Stomach (tissue), 9 donors: ENCODE measurements around the gene HSF2. TPM values are rescaled to one million over a fixed set of nuclear protein-coding genes. Genes with fewer than 3 reads are reported as not detected.

Experiments
- DNase-seq, 2 donors: peaks; one replicate each; pipeline versions ENCODE4 v3.0.0 to v3.0.0-alpha.2; 2013 to 2019
- H3K27ac ChIP-seq, 5 donors: fragments of 200-600 bp in 4 of 5; sonication (generic) in 4 of 5; one replicate each; pipeline ENCODE4 v1.5.1; 2013 to 2019; ENCODE audit warnings: mild to moderate bottlenecking in 1 of 5, moderate library complexity in 1 of 5
- H3K27me3 ChIP-seq, 3 donors: fragments of 200-600 bp; sonication (generic); one replicate each; pipeline ENCODE4 v1.5.1; 2017 to 2019; ENCODE audit warnings: mixed run types in 1 of 3
- H3K36me3 ChIP-seq, 4 donors: fragments of 200-600 bp; sonication (generic); 1 replicate in 3 of 4; 2 replicates in 1 of 4; pipeline ENCODE4 v1.5.1; 2016 to 2019
- H3K4me1 ChIP-seq, 4 donors: fragments of 200-600 bp; sonication (generic); one replicate each; pipeline ENCODE4 v1.5.1; 2016 to 2019
- H3K4me3 ChIP-seq, 4 donors: fragments of 200-600 bp; sonication (generic) in 3 of 4; one replicate each; pipeline ENCODE4 v1.5.1; 2016 to 2019; ENCODE audit warnings: mild to moderate bottlenecking in 1 of 4
- H3K9me3 ChIP-seq, 4 donors: fragments of 200-600 bp; sonication (generic); one replicate each; pipeline ENCODE4 v1.5.1; 2016 to 2019
- EP300 ChIP-seq: sonication (generic); formaldehyde crosslinking; IDR thresholded peaks from one replicate; pipeline ENCODE4 v1.6.1; 2017; ENCODE audit warnings: antibody characterized with exemption
- POLR2A ChIP-seq, 4 donors: fragments of 450-650 bp; IDR thresholded peaks; one replicate each; pipeline ENCODE4 v1.6.1; 2016; ENCODE audit warnings: antibody characterized with exemption in 4 of 4, control low read depth in 2 of 4, mild to moderate bottlenecking in 1 of 4, moderate library complexity in 1 of 4
- POLR2AphosphoS5 ChIP-seq, 3 donors: sonication (generic); formaldehyde crosslinking; IDR thresholded peaks; one replicate each; pipeline ENCODE4 v1.6.1; 2016; ENCODE audit warnings: antibody characterized with exemption in 3 of 3
- WGBS, 5 donors: extraction: QIAGEN DNeasy Blood & Tissue Kit in 3 of 5; methylation state at CpG; one replicate each; pipeline versions ENCODE4 v1.1.5 to v1.1.7; 2013 to 2018; 5-methylcytosine and 5-hydroxymethylcytosine counted together
- intact Hi-C: fragments of 100-400 bp; cut with DNase I; formaldehyde crosslinking; loops from one replicate; pipeline ENCODE4 v1.15.1; 2023; ENCODE audit warnings: low total_unique reads
- polyA plus RNA-seq, 3 donors: library from polyadenylated mRNA; stranded (reverse); fragments of 200-250 nt; gene quantifications; one replicate each; pipeline ENCODE4 v1.2.3, GENCODE V29; 2013
- total RNA-seq, 5 donors: library from RNA; depleted of rRNA; stranded (reverse); fragments of >200 nt; gene quantifications; one replicate each; pipeline versions ENCODE4 v1.1.0 to v1.2.3, GENCODE V29; 2014 to 2016
- TF ChIP-seq, protein P1 (sequence below), 7 experiments: fragments of 450-650 bp in 4 of 7; fragments of 200-600 bp in 3 of 7; sonication (generic) in 3 of 7; IDR thresholded peaks; one replicate each; pipeline ENCODE4 v1.5.1; 2016 to 2019; ENCODE audit warnings: antibody characterized with exemption in 7 of 7, control low read depth in 2 of 7, mild to moderate bottlenecking in 1 of 7
- donor health status: healthy with polysubstance abuse.
- donor health status: Bipolar disorder and iron deficiency.
- donor health status: healthy.

Gene HSF2
- total and polyA plus RNA-seq, 8 donors: 3.2 to 45.1 (median 11.0) TPM

DNA sequence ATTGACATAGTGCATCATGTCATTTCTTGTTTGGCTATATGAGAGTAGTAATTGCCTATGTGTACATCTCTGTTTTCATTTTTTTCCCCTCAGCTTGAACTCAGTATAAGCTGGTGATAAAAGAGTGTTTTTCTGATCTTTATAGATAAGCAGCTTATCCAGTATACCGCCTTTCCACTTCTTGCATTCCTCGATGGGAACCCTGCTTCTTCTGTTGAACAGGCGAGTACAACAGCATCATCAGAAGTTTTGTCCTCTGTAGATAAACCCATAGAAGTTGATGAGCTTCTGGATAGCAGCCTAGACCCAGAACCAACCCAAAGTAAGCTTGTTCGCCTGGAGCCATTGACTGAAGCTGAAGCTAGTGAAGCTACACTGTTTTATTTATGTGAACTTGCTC, 32.3 kb downstream of the HSF2 start:
- Histone ChIP-seq H3K4me3 (no peak overlapping the region), H3K27me3 (no peaks in the 10 kb centered on the region), H3K9me3 (no peaks in the 10 kb centered on the region), H3K27ac (no peak overlapping the region), H3K36me3 (peaks cover 10 to 70% (median 65%) of the 10 kb centered on the region in 4 donors), H3K4me1 (no peaks in the 10 kb centered on the region)
- DNase-seq: no peak
- intact Hi-C loops: no loop called here
- TF ChIP-seq, protein P1, sequence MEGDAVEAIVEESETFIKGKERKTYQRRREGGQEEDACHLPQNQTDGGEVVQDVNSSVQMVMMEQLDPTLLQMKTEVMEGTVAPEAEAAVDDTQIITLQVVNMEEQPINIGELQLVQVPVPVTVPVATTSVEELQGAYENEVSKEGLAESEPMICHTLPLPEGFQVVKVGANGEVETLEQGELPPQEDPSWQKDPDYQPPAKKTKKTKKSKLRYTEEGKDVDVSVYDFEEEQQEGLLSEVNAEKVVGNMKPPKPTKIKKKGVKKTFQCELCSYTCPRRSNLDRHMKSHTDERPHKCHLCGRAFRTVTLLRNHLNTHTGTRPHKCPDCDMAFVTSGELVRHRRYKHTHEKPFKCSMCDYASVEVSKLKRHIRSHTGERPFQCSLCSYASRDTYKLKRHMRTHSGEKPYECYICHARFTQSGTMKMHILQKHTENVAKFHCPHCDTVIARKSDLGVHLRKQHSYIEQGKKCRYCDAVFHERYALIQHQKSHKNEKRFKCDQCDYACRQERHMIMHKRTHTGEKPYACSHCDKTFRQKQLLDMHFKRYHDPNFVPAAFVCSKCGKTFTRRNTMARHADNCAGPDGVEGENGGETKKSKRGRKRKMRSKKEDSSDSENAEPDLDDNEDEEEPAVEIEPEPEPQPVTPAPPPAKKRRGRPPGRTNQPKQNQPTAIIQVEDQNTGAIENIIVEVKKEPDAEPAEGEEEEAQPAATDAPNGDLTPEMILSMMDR (IDR thresholded peaks at IDR 0.05): no peak
- no peak for TF ChIP-seq POLR2A (IDR thresholded peaks at IDR 0.05)
- no peak for TF ChIP-seq POLR2AphosphoS5 (IDR thresholded peaks at IDR 0.05)
- TF ChIP-seq EP300: no peak
- 89 to 96% (median 91%) methylated on average over 4 of the region's 4 CpGs for WGBS, 5 donors

DNA sequence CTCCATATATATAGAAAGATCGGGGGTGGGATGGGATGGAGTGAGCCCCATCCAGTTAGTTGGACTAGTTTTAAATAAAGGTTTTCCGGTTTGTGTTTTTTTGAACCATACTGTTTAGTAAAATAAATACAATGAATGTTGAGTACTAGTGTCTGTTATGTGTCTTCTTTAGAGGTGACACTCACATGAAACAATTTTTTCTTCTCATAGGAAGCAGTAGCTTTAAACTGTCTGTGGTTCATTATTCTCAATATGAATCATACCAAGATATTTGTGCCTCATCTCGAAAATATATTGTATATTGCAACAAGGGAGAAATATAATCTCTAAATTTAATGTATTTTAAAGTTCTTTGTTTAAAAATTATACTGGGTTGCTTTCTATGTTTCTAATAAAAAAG, 33.4 kb downstream of the HSF2 start:
- no peaks in the 10 kb centered on the region for H3K27me3 ChIP-seq
- no peak overlapping the region for H3K4me3 ChIP-seq
- WGBS, 5 donors: 87 to 92% (median 88%) methylated on average over 3 of the region's 3 CpGs
- no peaks in the 10 kb centered on the region for H3K4me1 ChIP-seq
- intact Hi-C loops: no loop called here
- TF ChIP-seq POLR2A (IDR thresholded peaks at IDR 0.05): no peak
- TF ChIP-seq, protein P1 (IDR thresholded peaks at IDR 0.05): no peak
- TF ChIP-seq EP300: no peak
- no peak for TF ChIP-seq POLR2AphosphoS5 (IDR thresholded peaks at IDR 0.05)
- H3K27ac ChIP-seq: no peak overlapping the region
- H3K36me3 ChIP-seq: peaks cover 12 to 71% (median 67%) of the 10 kb centered on the region in 4 donors
- no peak for DNase-seq
- H3K9me3 ChIP-seq: no peaks in the 10 kb centered on the region

DNA sequence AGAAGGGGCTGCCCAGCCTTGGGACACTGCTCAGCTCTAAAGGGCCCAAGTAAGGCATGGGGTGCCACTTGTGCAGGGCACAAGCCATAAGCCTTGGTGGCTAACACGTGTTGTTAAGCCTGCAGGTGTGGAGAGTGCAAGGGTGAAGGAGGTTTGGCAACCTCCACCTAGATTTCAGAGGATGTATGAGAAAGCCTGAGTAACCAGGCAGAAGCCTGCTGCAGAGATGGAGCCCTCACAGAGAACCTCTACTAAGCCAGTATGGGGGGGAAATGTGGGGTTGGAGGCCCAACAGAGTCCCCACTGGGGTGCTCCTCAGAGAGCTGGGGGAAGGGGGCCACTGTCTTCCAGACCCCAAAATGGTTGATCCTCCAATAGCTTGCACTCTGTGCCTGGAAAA, 39.5 kb downstream of the HSF2 start:
- Histone ChIP-seq H3K4me3 (no peak overlapping the region), H3K4me1 (no peaks in the 10 kb centered on the region), H3K27ac (no peak overlapping the region), H3K9me3 (peaks cover 0 to 9% (median 4%) of the 10 kb centered on the region in 4 donors), H3K36me3 (peaks cover 22 to 91% (median 84%) of the 10 kb centered on the region in 4 donors), H3K27me3 (no peaks in the 10 kb centered on the region)
- intact Hi-C loops: no loop called here
- WGBS, 5 donors: 96 to 100% (median 100%) methylated on average over 1 of the region's 1 CpG
- TF ChIP-seq, protein P1 (IDR thresholded peaks at IDR 0.05): no peak
- TF ChIP-seq EP300: no peak
- TF ChIP-seq POLR2A (IDR thresholded peaks at IDR 0.05): no peak
- no peak for TF ChIP-seq POLR2AphosphoS5 (IDR thresholded peaks at IDR 0.05)
- DNase-seq: no peak

DNA sequence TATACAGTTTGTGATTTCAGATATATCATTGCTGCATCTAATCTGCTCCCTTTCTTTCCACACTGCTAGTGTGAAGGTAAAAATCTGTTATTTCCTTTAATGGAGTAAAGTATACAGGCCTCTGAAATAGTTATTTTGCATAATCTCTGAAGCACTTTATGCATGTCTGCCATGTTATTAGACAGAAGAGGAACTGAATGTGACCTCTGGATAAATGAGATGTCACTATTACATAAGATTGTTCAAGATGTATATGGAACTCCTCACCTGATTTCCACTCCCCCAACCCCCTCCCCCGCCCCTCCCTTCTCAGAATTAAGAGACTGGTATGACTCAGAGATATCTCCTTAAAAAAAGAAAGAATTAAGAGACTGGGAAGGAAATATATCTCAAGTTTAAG, 45.8 kb downstream of the HSF2 start:
- peaks cover 29 to 100% (median 90%) of the 10 kb centered on the region in 4 donors for H3K36me3 ChIP-seq

More for the DNA sequence above, 45.8 kb downstream of the HSF2 start:
- DNase-seq: no peak
- no peak overlapping the region for H3K27ac ChIP-seq
- H3K4me3 ChIP-seq: no peak overlapping the region
- TF ChIP-seq POLR2A (IDR thresholded peaks at IDR 0.05) (no peak), EP300 (no peak), POLR2AphosphoS5 (IDR thresholded peaks at IDR 0.05) (no peak)
- TF ChIP-seq, protein P1 (IDR thresholded peaks at IDR 0.05): no peak
- H3K9me3 ChIP-seq: no peaks in the 10 kb centered on the region
- H3K27me3 ChIP-seq: no peaks in the 10 kb centered on the region
- 95 to 100% (median 98%) methylated on average over 1 of the region's 1 CpG for WGBS, 5 donors
- intact Hi-C loops: no loop called here
- H3K4me1 ChIP-seq: peaks cover 0 to 16% (median 0%) of the 10 kb centered on the region in 4 donors
